GM19324 (cell line): ENCODE results near the gene KCTD2.
A peak's percentile ranks its signal among the peaks of the same experiment; 100 is the strongest.

Experiments
- ATAC-seq: cut with Tn5 transposase; IDR thresholded peaks from one replicate; pipeline ENCODE4 v1.9.1; 2021; ENCODE audit warnings: mild to moderate bottlenecking, moderate library complexity; ENCODE audit not compliant: unreplicated experiment, low FRiP score

Gene KCTD2

GRCh38 chr17:75093548-75094158 is 46.6 kb downstream of the KCTD2 start:
- ATAC-seq, result no peak

- no peak for ATAC-seq
Measured at GRCh38 chr17:75094871-75095399, 47.9 kb downstream of the KCTD2 start.

- no peak for ATAC-seq
Measured at GRCh38 chr17:75096082-75096625, 49.1 kb downstream of the KCTD2 start.

- no peak for ATAC-seq
Measured at GRCh38 chr17:75097865-75098264, 50.8 kb downstream of the KCTD2 start.

- ATAC-seq, result no peak
Measured at GRCh38 chr17:75098861-75099260, 51.8 kb downstream of the KCTD2 start.

- no peak for ATAC-seq
Measured at GRCh38 chr17:75099881-75100595, 53.0 kb downstream of the KCTD2 start.

GRCh38 chr17:75102385-75102821 is 55.4 kb downstream of the KCTD2 start:
- ATAC-seq, result no peak

- no peak for ATAC-seq
Measured at GRCh38 chr17:75103601-75104554, 56.9 kb downstream of the KCTD2 start.

- ATAC-seq, result no peak
Measured at GRCh38 chr17:75105126-75106080, 58.4 kb downstream of the KCTD2 start.

GRCh38 chr17:75108193-75108592 is 61.2 kb downstream of the KCTD2 start:
- ATAC-seq, result no peak

GRCh38 chr17:75109046-75109406 is 62.0 kb downstream of the KCTD2 start:
- ATAC-seq, result no peak

- peak; percentile 76 for ATAC-seq
Measured at GRCh38 chr17:75109407-75110233, 62.6 kb downstream of the KCTD2 start, which contains the start of gene ARMC7. TSS of gene ARMC7 (plus strand) at chr17:75109969. CDS start at chr17:75110289, 320 bp downstream.

- no peak for ATAC-seq
Measured at GRCh38 chr17:75110234-75110937, 63.4 kb downstream of the KCTD2 start.

GRCh38 chr17:75111777-75112335 is 64.8 kb downstream of the KCTD2 start:
- ATAC-seq, result no peak

- ATAC-seq, result no peak
Measured at GRCh38 chr17:75113798-75114551, 67.0 kb downstream of the KCTD2 start.

- ATAC-seq, result no peak
Measured at GRCh38 chr17:75114552-75115314, 67.7 kb downstream of the KCTD2 start.
